ENCODE results near the gene ZNF683. TPM values are rescaled to one million over a fixed set of nuclear protein-coding genes. Genes with fewer than 3 reads are reported as not detected.

Gene ZNF683
- total RNA-seq, 6 donors from 2014 or later, result 0.30 to 1.3 (median 0.72) TPM; not detected in 1

- ATAC-seq (ENCODE audit: low FRiP score in 2 of 2) (no peak), DNase-seq (peak in 1 of 2 donors; percentile 38)
- TF ChIP-seq POLR2AphosphoS5 (IDR thresholded peaks at IDR 0.05), result no peak
- no peak for TF ChIP-seq EP300 (IDR thresholded peaks at IDR 0.05)
- TF ChIP-seq, protein P1, sequence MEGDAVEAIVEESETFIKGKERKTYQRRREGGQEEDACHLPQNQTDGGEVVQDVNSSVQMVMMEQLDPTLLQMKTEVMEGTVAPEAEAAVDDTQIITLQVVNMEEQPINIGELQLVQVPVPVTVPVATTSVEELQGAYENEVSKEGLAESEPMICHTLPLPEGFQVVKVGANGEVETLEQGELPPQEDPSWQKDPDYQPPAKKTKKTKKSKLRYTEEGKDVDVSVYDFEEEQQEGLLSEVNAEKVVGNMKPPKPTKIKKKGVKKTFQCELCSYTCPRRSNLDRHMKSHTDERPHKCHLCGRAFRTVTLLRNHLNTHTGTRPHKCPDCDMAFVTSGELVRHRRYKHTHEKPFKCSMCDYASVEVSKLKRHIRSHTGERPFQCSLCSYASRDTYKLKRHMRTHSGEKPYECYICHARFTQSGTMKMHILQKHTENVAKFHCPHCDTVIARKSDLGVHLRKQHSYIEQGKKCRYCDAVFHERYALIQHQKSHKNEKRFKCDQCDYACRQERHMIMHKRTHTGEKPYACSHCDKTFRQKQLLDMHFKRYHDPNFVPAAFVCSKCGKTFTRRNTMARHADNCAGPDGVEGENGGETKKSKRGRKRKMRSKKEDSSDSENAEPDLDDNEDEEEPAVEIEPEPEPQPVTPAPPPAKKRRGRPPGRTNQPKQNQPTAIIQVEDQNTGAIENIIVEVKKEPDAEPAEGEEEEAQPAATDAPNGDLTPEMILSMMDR (IDR thresholded peaks at IDR 0.05), result no peak
- 70 to 74% methylated on average over 7 to 10 of the region's 10 CpGs for WGBS, 2 donors
- H3K36me3 ChIP-seq, result no peaks in the 10 kb centered on the region
- no peaks in the 10 kb centered on the region for H3K9me3 ChIP-seq
- H3K4me3 ChIP-seq, result no peak overlapping the region
- no peak overlapping the region for H3K27ac ChIP-seq
- H3K27me3 ChIP-seq, result peaks cover 0 to 22% (median 12%) of the 10 kb centered on the region in 4 donors
- H3K4me1 ChIP-seq, result peaks cover 11 to 13% (median 11%) of the 10 kb centered on the region in 4 donors
Measured at GRCh38 chr1:26357121-26357602, 15.4 kb downstream of the ZNF683 start.

GRCh38 chr1:26356106-26356505 is 16.4 kb downstream of the ZNF683 start:
- Histone ChIP-seq H3K4me1 (peaks cover 11 to 13% (median 11%) of the 10 kb centered on the region in 4 donors), H3K4me3 (no peak overlapping the region), H3K27ac (no peak overlapping the region), H3K27me3 (peaks cover 0 to 14% (median 11%) of the 10 kb centered on the region in 4 donors), H3K9me3 (no peaks in the 10 kb centered on the region), H3K36me3 (no peaks in the 10 kb centered on the region)
- DNase-seq (no peak), ATAC-seq (ENCODE audit: low FRiP score in 2 of 2) (no peak)
- TF ChIP-seq POLR2A (IDR thresholded peaks at IDR 0.05), result no peak
- TF ChIP-seq EP300 (IDR thresholded peaks at IDR 0.05), result no peak
- TF ChIP-seq, protein P1 (IDR thresholded peaks at IDR 0.05), result no peak
- TF ChIP-seq POLR2AphosphoS5 (IDR thresholded peaks at IDR 0.05), result no peak
- WGBS, 2 donors, result 80% methylated on average over 5 of the region's 5 CpGs

DNA sequence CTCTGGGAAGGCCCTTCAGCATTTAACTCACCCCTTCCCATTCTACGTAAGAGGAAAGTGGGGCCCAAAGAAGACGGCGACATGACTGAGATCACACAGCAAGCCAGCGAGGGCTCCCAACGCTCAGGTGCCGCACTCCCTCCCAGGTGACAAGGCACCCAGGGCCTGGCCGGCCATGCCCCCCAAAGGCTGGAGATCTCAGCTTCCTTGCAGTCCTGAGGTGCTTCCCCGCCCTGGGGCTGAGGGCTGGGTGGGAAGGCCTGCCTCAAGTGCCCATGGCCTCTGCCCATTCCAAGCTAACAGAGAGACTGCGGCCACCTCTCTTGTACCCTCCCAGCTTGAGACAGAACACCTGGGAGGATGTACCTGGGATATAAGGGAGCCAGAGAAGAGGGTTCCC is 17.6 kb downstream of the ZNF683 start:
- TF ChIP-seq POLR2AphosphoS5 (IDR thresholded peaks at IDR 0.05) (no peak), POLR2A (IDR thresholded peaks at IDR 0.05) (no peak), EP300 (IDR thresholded peaks at IDR 0.05) (no peak)
- TF ChIP-seq, protein P1 (IDR thresholded peaks at IDR 0.05), result no peak
- DNase-seq, result peak in 1 of 2 donors; percentile 46
- no peaks in the 10 kb centered on the region for H3K9me3 ChIP-seq

GRCh38 chr1:26353976-26354820 is 18.4 kb downstream of the ZNF683 start, which contains the start of gene CRYBG2:
Gene CRYBG2 (minus strand): TSS chr1:26354130. CDS start chr1:26346657, 7,473 bp downstream.
- no peaks in the 10 kb centered on the region for H3K36me3 ChIP-seq
- H3K27me3 ChIP-seq, result no peaks in the 10 kb centered on the region
- H3K4me3 ChIP-seq, result peak within 1 kb of the TSS in 1 of 4 donors; percentile 1
- TF ChIP-seq POLR2A (IDR thresholded peaks at IDR 0.05) (no peak), EP300 (IDR thresholded peaks at IDR 0.05) (no peak), POLR2AphosphoS5 (IDR thresholded peaks at IDR 0.05) (no peak)
- TF ChIP-seq, protein P1 (IDR thresholded peaks at IDR 0.05), result no peak
- WGBS, 2 donors, result 66 to 90% methylated on average over 2 to 16 of the region's 21 CpGs
- ATAC-seq (ENCODE audit: low FRiP score in 2 of 2), result peak; percentile 35 to 82
- peaks cover 0 to 3% (median 0%) of the 10 kb centered on the region in 4 donors for H3K4me1 ChIP-seq
- peak; percentile 45 to 84 for DNase-seq
- peak within 1 kb of the TSS in 1 of 4 donors; percentile 8 for H3K27ac ChIP-seq
- no peaks in the 10 kb centered on the region for H3K9me3 ChIP-seq

More for the DNA sequence above, 17.6 kb downstream of the ZNF683 start:
- 90 to 95% methylated on average over 6 to 9 of the region's 9 CpGs for WGBS, 2 donors
- peaks cover under 1 to 5% (median 2%) of the 10 kb centered on the region in 4 donors for H3K4me1 ChIP-seq
- H3K27ac ChIP-seq, result no peak overlapping the region
- no peak overlapping the region for H3K4me3 ChIP-seq
- peaks cover 0 to 3% (median 1%) of the 10 kb centered on the region in 4 donors for H3K27me3 ChIP-seq
- no peak for ATAC-seq (ENCODE audit: low FRiP score in 2 of 2)
- H3K36me3 ChIP-seq, result no peaks in the 10 kb centered on the region

Data from upper lobe of left lung (tissue), 6 donors.